ENCODE results near the gene KRT83.

Gene KRT83

GRCh38 chr12:52344111-52344510 lies 22.9 kb upstream of the KRT83 start:
- TF ChIP-seq FOXP2 (optimal IDR thresholded peaks at IDR 0.05; ENCODE audit: borderline replicate concordance, extremely low read depth, extremely low read length, insufficient read depth), result no peak
- TF ChIP-seq SIN3A (IDR thresholded peaks at IDR 0.05; ENCODE audit: borderline replicate concordance, insufficient read depth, low read length), result no peak
- no peak for TF ChIP-seq TAF1 (IDR thresholded peaks at IDR 0.05; ENCODE audit: borderline replicate concordance, insufficient read depth, low read length)

DNA sequence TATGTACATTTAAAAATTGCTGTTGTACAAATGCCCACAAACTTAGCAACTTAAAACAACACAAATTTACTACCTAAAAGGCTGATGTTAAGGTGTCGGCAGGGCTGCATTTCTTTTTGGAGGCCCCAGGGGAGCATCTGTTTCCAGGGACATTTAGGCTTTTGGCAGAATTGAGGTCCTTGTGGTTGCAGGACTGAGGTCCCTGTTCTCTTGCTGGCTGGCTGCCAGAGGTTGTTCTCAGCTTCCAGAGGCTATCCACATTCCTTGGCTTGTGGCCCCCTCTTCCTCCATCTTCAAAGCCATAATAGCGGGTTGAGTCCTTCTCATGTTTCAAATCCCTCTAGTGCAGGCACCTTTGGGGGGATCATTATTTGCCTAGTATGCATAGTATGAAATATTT lies 22.4 kb upstream of the KRT83 start:
- TF ChIP-seq, protein P1, sequence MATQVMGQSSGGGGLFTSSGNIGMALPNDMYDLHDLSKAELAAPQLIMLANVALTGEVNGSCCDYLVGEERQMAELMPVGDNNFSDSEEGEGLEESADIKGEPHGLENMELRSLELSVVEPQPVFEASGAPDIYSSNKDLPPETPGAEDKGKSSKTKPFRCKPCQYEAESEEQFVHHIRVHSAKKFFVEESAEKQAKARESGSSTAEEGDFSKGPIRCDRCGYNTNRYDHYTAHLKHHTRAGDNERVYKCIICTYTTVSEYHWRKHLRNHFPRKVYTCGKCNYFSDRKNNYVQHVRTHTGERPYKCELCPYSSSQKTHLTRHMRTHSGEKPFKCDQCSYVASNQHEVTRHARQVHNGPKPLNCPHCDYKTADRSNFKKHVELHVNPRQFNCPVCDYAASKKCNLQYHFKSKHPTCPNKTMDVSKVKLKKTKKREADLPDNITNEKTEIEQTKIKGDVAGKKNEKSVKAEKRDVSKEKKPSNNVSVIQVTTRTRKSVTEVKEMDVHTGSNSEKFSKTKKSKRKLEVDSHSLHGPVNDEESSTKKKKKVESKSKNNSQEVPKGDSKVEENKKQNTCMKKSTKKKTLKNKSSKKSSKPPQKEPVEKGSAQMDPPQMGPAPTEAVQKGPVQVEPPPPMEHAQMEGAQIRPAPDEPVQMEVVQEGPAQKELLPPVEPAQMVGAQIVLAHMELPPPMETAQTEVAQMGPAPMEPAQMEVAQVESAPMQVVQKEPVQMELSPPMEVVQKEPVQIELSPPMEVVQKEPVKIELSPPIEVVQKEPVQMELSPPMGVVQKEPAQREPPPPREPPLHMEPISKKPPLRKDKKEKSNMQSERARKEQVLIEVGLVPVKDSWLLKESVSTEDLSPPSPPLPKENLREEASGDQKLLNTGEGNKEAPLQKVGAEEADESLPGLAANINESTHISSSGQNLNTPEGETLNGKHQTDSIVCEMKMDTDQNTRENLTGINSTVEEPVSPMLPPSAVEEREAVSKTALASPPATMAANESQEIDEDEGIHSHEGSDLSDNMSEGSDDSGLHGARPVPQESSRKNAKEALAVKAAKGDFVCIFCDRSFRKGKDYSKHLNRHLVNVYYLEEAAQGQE (IDR thresholded peaks at IDR 0.05; ENCODE audit: insufficient read depth in 1 of 2, low read depth in 2 of 2, low read length in 2 of 2), result no peak
- TF ChIP-seq POLR2AphosphoS5 (IDR thresholded peaks at IDR 0.05; ENCODE audit: low read depth, low read length) (no peak), FOXP2 (optimal IDR thresholded peaks at IDR 0.05; ENCODE audit: borderline replicate concordance, extremely low read depth, extremely low read length, insufficient read depth) (no peak), TAF1 (IDR thresholded peaks at IDR 0.05; ENCODE audit: borderline replicate concordance, insufficient read depth, low read length) (no peak), SIN3A (IDR thresholded peaks at IDR 0.05; ENCODE audit: borderline replicate concordance, insufficient read depth, low read length) (no peak)

DNA sequence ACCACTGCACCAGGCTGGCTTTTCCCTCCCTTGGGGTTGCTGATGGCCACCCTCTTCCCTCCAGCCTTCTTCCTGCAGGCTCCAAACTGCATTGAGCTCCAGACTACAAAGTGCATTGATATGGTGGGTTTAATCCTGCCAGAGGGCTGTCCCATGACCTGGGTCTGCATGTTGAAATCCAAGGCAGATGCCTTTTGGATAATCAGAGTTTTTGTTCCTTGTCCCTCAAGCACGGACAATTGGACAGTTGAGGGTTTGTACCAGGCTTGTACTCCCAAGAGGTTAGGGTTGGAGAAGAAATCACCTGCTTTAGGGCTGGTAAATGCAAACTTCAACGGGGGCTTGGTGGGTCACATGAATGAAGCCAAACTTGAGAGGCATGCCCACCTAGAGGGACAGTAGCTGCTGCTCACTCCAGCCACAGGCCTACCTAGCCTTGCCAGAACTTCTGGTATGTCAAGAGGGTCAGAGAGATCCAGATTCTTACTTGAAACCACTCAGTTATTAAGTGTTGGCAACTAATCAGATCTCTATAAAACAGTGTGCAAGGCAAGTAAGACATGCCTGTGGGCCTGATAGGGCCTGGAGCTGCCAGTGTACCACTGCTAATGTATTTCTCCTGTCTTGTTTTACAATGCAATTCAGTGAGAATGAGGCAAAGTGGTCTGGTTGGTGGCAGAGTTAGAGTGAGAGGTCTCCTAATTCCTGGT lies 21.7 kb upstream of the KRT83 start:
- no peak for TF ChIP-seq TAF1 (IDR thresholded peaks at IDR 0.05; ENCODE audit: borderline replicate concordance, insufficient read depth, low read length)
- no peak for TF ChIP-seq POLR2AphosphoS5 (IDR thresholded peaks at IDR 0.05; ENCODE audit: low read depth, low read length)

GRCh38 chr12:52341066-52341580 lies 19.9 kb upstream of the KRT83 start:
- TF ChIP-seq, protein P1 (IDR thresholded peaks at IDR 0.05; ENCODE audit: insufficient read depth in 1 of 2, low read depth in 2 of 2, low read length in 2 of 2), result no peak
- TF ChIP-seq FOXP2 (optimal IDR thresholded peaks at IDR 0.05; ENCODE audit: borderline replicate concordance, extremely low read depth, extremely low read length, insufficient read depth), result no peak
- no peak for TF ChIP-seq TAF1 (IDR thresholded peaks at IDR 0.05; ENCODE audit: borderline replicate concordance, insufficient read depth, low read length)
- TF ChIP-seq SIN3A (IDR thresholded peaks at IDR 0.05; ENCODE audit: borderline replicate concordance, insufficient read depth, low read length), result no peak

GRCh38 chr12:52338241-52338960 lies 17.2 kb upstream of the KRT83 start:
- TF ChIP-seq SIN3A (IDR thresholded peaks at IDR 0.05; ENCODE audit: borderline replicate concordance, insufficient read depth, low read length), result no peak

GRCh38 chr12:52337054-52337453 lies 15.9 kb upstream of the KRT83 start:
- TF ChIP-seq, protein P1 (IDR thresholded peaks at IDR 0.05; ENCODE audit: insufficient read depth in 1 of 2, low read depth in 2 of 2, low read length in 2 of 2), result no peak
- TF ChIP-seq FOXP2 (optimal IDR thresholded peaks at IDR 0.05; ENCODE audit: borderline replicate concordance, extremely low read depth, extremely low read length, insufficient read depth) (no peak), POLR2AphosphoS5 (IDR thresholded peaks at IDR 0.05; ENCODE audit: low read depth, low read length) (no peak), TAF1 (IDR thresholded peaks at IDR 0.05; ENCODE audit: borderline replicate concordance, insufficient read depth, low read length) (no peak), SIN3A (IDR thresholded peaks at IDR 0.05; ENCODE audit: borderline replicate concordance, insufficient read depth, low read length) (no peak)

Measured in PFSK-1 (cell line).